ENCODE measurements around the gene LHFPL2. TPM values are rescaled to one million over a fixed set of nuclear protein-coding genes. Genes with fewer than 3 reads are reported as not detected.
A peak's percentile ranks its signal among the peaks of the same experiment; 100 is the strongest.

The LHFPL2 gene
- total RNA-seq, 1 donor from 2014 or later, result 113 TPM

DNA sequence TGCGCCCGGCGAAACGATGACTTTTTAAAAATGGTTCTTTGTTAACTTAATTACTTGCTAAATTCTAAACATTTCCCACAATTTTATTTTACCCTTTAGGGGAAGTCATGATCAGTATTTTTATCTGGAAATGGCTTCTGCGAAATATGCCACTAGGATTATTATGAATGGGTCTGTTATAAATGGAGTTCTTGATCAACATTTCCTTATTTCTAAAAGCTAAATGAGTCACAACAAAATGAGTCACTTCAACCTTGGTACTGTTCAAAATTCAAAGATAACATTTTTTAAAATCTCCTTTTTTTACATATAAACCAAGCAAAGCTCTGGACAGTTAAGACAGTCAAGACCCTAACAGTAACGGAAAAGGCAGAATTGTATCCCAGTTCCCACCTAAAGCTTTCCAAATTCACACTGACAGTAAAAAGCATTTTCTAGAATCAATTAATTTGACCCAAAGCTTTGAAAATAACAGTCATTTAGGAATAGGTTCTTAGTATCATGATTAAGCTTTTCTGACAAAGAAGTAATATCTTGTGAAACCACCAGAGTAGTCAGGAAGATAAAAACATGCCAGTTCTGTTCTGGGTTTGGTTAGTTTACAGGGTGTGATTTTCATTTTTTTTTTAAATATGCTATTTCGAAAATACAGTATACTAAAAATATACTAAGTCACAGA, 81.7 kb downstream of the LHFPL2 start:
- Mint-ChIP-seq H3K36me3 (ENCODE audit: unreplicated experiment) (peaks cover 32% of the 10 kb centered on the region), H3K27me3 (ENCODE audit: unreplicated experiment) (no peaks in the 10 kb centered on the region), H3K4me3 (ENCODE audit: unreplicated experiment) (no peak overlapping the region), H3K9me3 (ENCODE audit: unreplicated experiment) (no peaks in the 10 kb centered on the region), H3K4me1 (ENCODE audit: unreplicated experiment) (peaks cover 53% of the 10 kb centered on the region), H3K27ac (ENCODE audit: unreplicated experiment) (peak overlapping the region; percentile 28)
- TF ChIP-seq, protein P1, sequence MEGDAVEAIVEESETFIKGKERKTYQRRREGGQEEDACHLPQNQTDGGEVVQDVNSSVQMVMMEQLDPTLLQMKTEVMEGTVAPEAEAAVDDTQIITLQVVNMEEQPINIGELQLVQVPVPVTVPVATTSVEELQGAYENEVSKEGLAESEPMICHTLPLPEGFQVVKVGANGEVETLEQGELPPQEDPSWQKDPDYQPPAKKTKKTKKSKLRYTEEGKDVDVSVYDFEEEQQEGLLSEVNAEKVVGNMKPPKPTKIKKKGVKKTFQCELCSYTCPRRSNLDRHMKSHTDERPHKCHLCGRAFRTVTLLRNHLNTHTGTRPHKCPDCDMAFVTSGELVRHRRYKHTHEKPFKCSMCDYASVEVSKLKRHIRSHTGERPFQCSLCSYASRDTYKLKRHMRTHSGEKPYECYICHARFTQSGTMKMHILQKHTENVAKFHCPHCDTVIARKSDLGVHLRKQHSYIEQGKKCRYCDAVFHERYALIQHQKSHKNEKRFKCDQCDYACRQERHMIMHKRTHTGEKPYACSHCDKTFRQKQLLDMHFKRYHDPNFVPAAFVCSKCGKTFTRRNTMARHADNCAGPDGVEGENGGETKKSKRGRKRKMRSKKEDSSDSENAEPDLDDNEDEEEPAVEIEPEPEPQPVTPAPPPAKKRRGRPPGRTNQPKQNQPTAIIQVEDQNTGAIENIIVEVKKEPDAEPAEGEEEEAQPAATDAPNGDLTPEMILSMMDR (IDR thresholded peaks at IDR 0.05), result no peak
- no peak for DNase-seq (ENCODE audit: extremely low spot score, unreplicated experiment)

DNA sequence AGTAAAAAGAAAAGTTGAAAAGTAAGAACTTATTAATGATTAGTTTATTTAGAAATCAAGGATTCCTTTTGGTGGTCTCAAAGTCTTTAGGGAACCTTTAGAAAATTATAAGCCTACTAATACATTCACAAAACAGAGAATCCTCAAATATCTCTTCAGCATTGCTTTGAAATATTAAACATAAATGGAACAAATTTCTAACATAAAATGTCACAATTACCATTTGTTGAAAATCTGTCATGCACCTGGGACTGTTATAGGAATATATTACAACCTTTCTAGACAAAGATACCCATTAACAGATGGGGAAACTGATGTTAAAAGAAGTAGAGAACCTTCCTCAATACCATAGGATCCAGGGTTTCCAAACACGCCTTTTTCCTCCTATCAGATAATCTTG, 83.2 kb downstream of the LHFPL2 start:
- H3K4me1 Mint-ChIP-seq (ENCODE audit: unreplicated experiment), result peaks cover 44% of the 10 kb centered on the region
- TF ChIP-seq, protein P1 (IDR thresholded peaks at IDR 0.05), result no peak
- no peaks in the 10 kb centered on the region for H3K9me3 Mint-ChIP-seq (ENCODE audit: unreplicated experiment)
- H3K4me3 Mint-ChIP-seq (ENCODE audit: unreplicated experiment), result no peak overlapping the region
- no peak overlapping the region for H3K27ac Mint-ChIP-seq (ENCODE audit: unreplicated experiment)
- H3K36me3 Mint-ChIP-seq (ENCODE audit: unreplicated experiment), result peaks cover 32% of the 10 kb centered on the region
- H3K27me3 Mint-ChIP-seq (ENCODE audit: unreplicated experiment), result no peaks in the 10 kb centered on the region
- DNase-seq (ENCODE audit: extremely low spot score, unreplicated experiment), result no peak

DNA sequence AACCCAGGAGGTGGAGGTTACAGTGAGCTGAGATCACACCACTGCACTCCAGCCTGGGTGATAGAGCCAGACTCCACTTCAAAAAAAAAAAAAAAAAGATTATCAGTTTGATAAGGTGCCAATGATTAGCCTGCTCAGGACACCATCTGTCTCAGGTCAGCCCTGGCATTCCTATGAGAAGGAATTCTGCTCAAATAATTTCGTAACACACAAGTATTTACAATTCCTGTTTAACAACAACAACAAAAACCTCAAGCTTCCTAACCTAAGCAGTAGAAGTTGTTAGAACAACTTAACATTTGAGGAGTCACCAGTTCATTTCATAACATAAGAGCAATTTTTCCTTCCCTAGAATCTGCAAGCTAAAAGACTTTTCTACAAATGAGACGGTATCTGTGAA, 85.0 kb downstream of the LHFPL2 start:
- Mint-ChIP-seq H3K36me3 (ENCODE audit: unreplicated experiment) (peaks cover 44% of the 10 kb centered on the region), H3K4me1 (ENCODE audit: unreplicated experiment) (peaks cover 28% of the 10 kb centered on the region), H3K9me3 (ENCODE audit: unreplicated experiment) (no peaks in the 10 kb centered on the region), H3K27ac (ENCODE audit: unreplicated experiment) (no peak overlapping the region), H3K27me3 (ENCODE audit: unreplicated experiment) (no peaks in the 10 kb centered on the region), H3K4me3 (ENCODE audit: unreplicated experiment) (no peak overlapping the region)
- DNase-seq (ENCODE audit: extremely low spot score, unreplicated experiment), result no peak
- TF ChIP-seq, protein P1 (IDR thresholded peaks at IDR 0.05), result no peak

DNA sequence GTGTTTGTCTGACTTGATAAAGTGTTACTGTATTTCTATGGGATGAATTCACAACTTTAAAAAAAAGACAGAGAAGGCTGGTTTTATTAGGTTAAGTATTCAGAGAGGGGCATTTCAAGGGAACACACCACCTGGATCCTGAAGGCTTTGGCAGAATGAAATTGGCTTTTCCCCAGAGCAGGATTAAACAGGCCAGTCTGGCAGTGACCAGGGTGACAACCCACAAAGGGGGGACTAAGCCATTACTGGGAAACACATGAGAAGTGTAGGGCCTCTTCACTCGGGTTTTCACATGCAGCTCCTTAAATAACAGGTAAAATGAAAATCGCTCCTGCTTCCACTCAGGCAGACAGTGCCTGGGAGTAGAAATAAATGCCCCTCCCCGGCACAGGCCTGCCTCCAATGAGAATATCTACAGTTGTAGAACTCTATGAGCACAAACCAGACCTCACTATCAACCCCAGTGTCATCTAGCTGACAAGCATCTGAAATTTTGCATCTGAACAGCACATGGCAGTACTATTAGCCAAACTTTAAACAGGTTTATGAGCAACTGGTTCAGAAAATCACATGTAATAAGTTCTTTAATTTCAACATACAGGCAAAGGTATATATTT, 85.8 kb downstream of the LHFPL2 start:
- no peaks in the 10 kb centered on the region for H3K27me3 Mint-ChIP-seq (ENCODE audit: unreplicated experiment)
- no peak overlapping the region for H3K27ac Mint-ChIP-seq (ENCODE audit: unreplicated experiment)

DNA sequence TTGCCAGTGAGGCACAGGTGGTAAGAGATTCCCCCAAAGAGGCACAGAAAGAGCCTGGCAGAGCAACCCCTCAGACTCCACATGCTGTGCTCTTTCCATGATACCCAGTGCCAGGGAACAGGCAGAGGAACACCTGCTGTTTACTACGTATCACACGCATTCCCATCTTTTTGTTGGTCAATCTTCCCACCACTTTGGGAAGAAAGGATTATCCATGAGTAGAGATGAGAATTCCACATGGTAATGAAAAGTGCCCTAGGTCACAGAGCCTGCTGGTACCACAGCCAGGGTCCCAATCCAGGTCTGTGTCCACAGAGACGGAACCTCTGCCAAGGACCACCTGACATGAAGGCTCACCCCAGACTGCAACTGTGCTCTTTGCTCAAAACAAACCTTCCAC, 86.6 kb downstream of the LHFPL2 start:
- H3K27me3 Mint-ChIP-seq (ENCODE audit: unreplicated experiment), result no peaks in the 10 kb centered on the region
- H3K9me3 Mint-ChIP-seq (ENCODE audit: unreplicated experiment), result no peaks in the 10 kb centered on the region
- H3K4me1 Mint-ChIP-seq (ENCODE audit: unreplicated experiment), result peaks cover 12% of the 10 kb centered on the region
- TF ChIP-seq, protein P1 (IDR thresholded peaks at IDR 0.05), result no peak
- H3K4me3 Mint-ChIP-seq (ENCODE audit: unreplicated experiment), result no peak overlapping the region
- DNase-seq (ENCODE audit: extremely low spot score, unreplicated experiment), result no peak
- peaks cover 44% of the 10 kb centered on the region for H3K36me3 Mint-ChIP-seq (ENCODE audit: unreplicated experiment)
- peak overlapping the region; percentile 31 for H3K27ac Mint-ChIP-seq (ENCODE audit: unreplicated experiment)

More for the DNA sequence above, 85.8 kb downstream of the LHFPL2 start:
- no peaks in the 10 kb centered on the region for H3K9me3 Mint-ChIP-seq (ENCODE audit: unreplicated experiment)
- no peak for DNase-seq (ENCODE audit: extremely low spot score, unreplicated experiment)
- peaks cover 44% of the 10 kb centered on the region for H3K36me3 Mint-ChIP-seq (ENCODE audit: unreplicated experiment)
- peaks cover 20% of the 10 kb centered on the region for H3K4me1 Mint-ChIP-seq (ENCODE audit: unreplicated experiment)
- TF ChIP-seq, protein P1 (IDR thresholded peaks at IDR 0.05), result no peak
- H3K4me3 Mint-ChIP-seq (ENCODE audit: unreplicated experiment), result no peak overlapping the region
